SK-N-SH treated with all-trans-retinoic acid at 6 μM for 48 hours (cell line): Measurements from ENCODE around the gene DNMBP.
"Not testable (repeated sequence)": the region's sequence is repeated elsewhere in the genome, so short reads cannot be mapped to it uniquely, and the experiment has no call there.

Experiments used
- ATAC-seq: fragments of 200-7000 bp; cut with Tn5 transposase; 3 replicates; pipeline ENCODE4 v1.9.1; 2020; ENCODE audit warnings: mild to moderate bottlenecking, moderate library complexity
- ARNTL ChIP-seq: fragments of 450-650 bp; formaldehyde crosslinking; IDR thresholded peaks from 2 replicates; pipeline ENCODE4 v1.5.0; 2020; ENCODE audit warnings: low read depth, mild to moderate bottlenecking, moderate library complexity, borderline replicate concordance
- BACH2 ChIP-seq: fragments of 250-450 bp; sonication (Bioruptor Pico); IDR thresholded peaks from 2 replicates; pipeline ENCODE4 v1.9.0; 2021; ENCODE audit warnings: mild to moderate bottlenecking, borderline replicate concordance
- CREB5 ChIP-seq: fragments of 250-450 bp; sonication (Bioruptor Pico); IDR thresholded peaks from 2 replicates; pipeline ENCODE4 v1.5.1; 2020; ENCODE audit warnings: low read depth, mild to moderate bottlenecking, moderate library complexity
- CSDC2 ChIP-seq: fragments of 250-450 bp; sonication (Bioruptor Pico); IDR thresholded peaks from 2 replicates; pipeline ENCODE4 v1.5.0; 2020; ENCODE audit warnings: mild to moderate bottlenecking, moderate library complexity
- CSRNP3 ChIP-seq: fragments of 250-450 bp; sonication (Bioruptor Pico); IDR thresholded peaks from 2 replicates; pipeline ENCODE4 v1.5.1; 2021; ENCODE audit warnings: mild to moderate bottlenecking, moderate library complexity
- ESRRG ChIP-seq: fragments of 250-450 bp; sonication (Bioruptor Pico); IDR thresholded peaks from 2 replicates; pipeline ENCODE4 v1.6.1; 2021; ENCODE audit warnings: mild to moderate bottlenecking
- ISL1 ChIP-seq: fragments of 250-450 bp; sonication (Bioruptor Pico); IDR thresholded peaks from 2 replicates; pipeline ENCODE4 v2.1.2; 2022; ENCODE audit warnings: mild to moderate bottlenecking, moderate library complexity
- OSR1 ChIP-seq: fragments of 250-450 bp; sonication (Bioruptor Pico); IDR thresholded peaks from 2 replicates; pipeline ENCODE4 v1.8.0; 2022; ENCODE audit warnings: moderate library complexity, mild to moderate bottlenecking, inconsistent platforms
- POU6F1 ChIP-seq: fragments of 250-450 bp; sonication (Bioruptor Pico); IDR thresholded peaks from 2 replicates; pipeline ENCODE4 v1.8.0; 2021; ENCODE audit warnings: low read depth, mild to moderate bottlenecking, moderate library complexity, borderline replicate concordance
- PPARA ChIP-seq: fragments of 250-450 bp; sonication (Bioruptor Pico); IDR thresholded peaks from 2 replicates; pipeline ENCODE4 v1.5.0; 2020; ENCODE audit warnings: mild to moderate bottlenecking, borderline replicate concordance
- RARB ChIP-seq: fragments of 250-450 bp; sonication (Bioruptor Pico); IDR thresholded peaks from 2 replicates; pipeline ENCODE4 v1.8.0; 2021; ENCODE audit warnings: mild to moderate bottlenecking, moderate library complexity
- TCF4 ChIP-seq: fragments of 250-450 bp; sonication (Bioruptor Pico); IDR thresholded peaks from 2 replicates; pipeline ENCODE4 v1.8.0; 2021; ENCODE audit warnings: mild to moderate bottlenecking, moderate library complexity, borderline replicate concordance
- ZC3H10 ChIP-seq: fragments of 250-450 bp; sonication (Bioruptor Pico); IDR thresholded peaks from 2 replicates; pipeline ENCODE4 v1.5.1; 2021; ENCODE audit warnings: mild to moderate bottlenecking, moderate library complexity
- ZFP3 ChIP-seq: fragments of 250-450 bp; sonication (Bioruptor Pico); IDR thresholded peaks from 2 replicates; pipeline ENCODE4 v1.5.0; 2020; ENCODE audit warnings: mild to moderate bottlenecking, moderate library complexity
- ZFP30 ChIP-seq: fragments of 450-650 bp; formaldehyde crosslinking; IDR thresholded peaks from 2 replicates; pipeline ENCODE4 v1.5.0; 2022; ENCODE audit warnings: mild to moderate bottlenecking, moderate library complexity
- ZNF565 ChIP-seq: fragments of 450-650 bp; formaldehyde crosslinking; conservative IDR thresholded peaks from 2 replicates; pipeline ENCODE4 v1.5.0; 2020; ENCODE audit warnings: low read depth, mild to moderate bottlenecking, moderate library complexity
- ZNF70 ChIP-seq: fragments of 450-650 bp; formaldehyde crosslinking; IDR thresholded peaks from 2 replicates; pipeline ENCODE4 v1.5.0; 2020; ENCODE audit warnings: mild to moderate bottlenecking, moderate library complexity
- ZNF8 ChIP-seq: fragments of 450-650 bp; formaldehyde crosslinking; IDR thresholded peaks from 2 replicates; pipeline ENCODE4 v1.5.0; 2020; ENCODE audit warnings: mild to moderate bottlenecking, moderate library complexity
- TF ChIP-seq, protein P1 (sequence below): fragments of 250-450 bp; sonication (Bioruptor Pico); IDR thresholded peaks from 2 replicates; pipeline ENCODE4 v1.5.0; 2020; ENCODE audit warnings: mild to moderate bottlenecking, moderate library complexity

DNMBP gene

GRCh38 chr10:100014071-100014762 is 4.5 kb upstream of the DNMBP start:
- ATAC-seq = no peak
- TF ChIP-seq ZNF70 (CRISPR knock-in tag) (no peak), ZC3H10 (CRISPR knock-in tag) (no peak), CSDC2 (CRISPR knock-in tag) (no peak), PPARA (CRISPR knock-in tag) (no peak), ZNF8 (CRISPR knock-in tag) (no peak), CSRNP3 (no peak), CREB5 (no peak), OSR1 (CRISPR knock-in tag) (no peak), POU6F1 (CRISPR knock-in tag) (no peak), TCF4 (CRISPR knock-in tag) (no peak), ZFP30 (CRISPR knock-in tag) (no peak), ARNTL (no peak), ZNF565 (no peak), ISL1 (CRISPR knock-in tag) (no peak), RARB (CRISPR knock-in tag) (no peak)
- TF ChIP-seq, protein P1, sequence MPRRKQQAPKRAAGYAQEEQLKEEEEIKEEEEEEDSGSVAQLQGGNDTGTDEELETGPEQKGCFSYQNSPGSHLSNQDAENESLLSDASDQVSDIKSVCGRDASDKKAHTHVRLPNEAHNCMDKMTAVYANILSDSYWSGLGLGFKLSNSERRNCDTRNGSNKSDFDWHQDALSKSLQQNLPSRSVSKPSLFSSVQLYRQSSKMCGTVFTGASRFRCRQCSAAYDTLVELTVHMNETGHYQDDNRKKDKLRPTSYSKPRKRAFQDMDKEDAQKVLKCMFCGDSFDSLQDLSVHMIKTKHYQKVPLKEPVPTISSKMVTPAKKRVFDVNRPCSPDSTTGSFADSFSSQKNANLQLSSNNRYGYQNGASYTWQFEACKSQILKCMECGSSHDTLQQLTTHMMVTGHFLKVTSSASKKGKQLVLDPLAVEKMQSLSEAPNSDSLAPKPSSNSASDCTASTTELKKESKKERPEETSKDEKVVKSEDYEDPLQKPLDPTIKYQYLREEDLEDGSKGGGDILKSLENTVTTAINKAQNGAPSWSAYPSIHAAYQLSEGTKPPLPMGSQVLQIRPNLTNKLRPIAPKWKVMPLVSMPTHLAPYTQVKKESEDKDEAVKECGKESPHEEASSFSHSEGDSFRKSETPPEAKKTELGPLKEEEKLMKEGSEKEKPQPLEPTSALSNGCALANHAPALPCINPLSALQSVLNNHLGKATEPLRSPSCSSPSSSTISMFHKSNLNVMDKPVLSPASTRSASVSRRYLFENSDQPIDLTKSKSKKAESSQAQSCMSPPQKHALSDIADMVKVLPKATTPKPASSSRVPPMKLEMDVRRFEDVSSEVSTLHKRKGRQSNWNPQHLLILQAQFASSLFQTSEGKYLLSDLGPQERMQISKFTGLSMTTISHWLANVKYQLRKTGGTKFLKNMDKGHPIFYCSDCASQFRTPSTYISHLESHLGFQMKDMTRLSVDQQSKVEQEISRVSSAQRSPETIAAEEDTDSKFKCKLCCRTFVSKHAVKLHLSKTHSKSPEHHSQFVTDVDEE (CRISPR knock-in tag) = no peak

DNA sequence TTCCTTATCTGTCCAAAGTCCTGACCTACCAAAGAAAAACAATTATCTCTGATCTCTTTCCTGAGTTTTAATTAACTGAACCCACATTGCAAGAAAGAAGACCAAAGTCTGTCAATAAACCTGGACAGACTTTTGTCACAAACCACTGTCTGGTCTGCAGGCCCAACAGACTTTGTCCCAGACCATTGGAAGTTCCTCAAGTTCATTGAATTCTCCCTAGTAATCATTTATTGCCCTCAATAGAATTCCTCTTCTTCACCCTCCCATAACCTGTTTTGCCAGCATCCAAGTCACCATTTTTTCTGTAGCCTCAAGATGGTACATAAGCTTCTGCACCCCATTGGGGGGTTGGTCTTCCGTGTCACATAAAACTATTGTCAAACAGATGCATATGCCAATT is 3.9 kb upstream of the DNMBP start:
- no peak for ATAC-seq
- TF ChIP-seq ESRRG (CRISPR knock-in tag) (no peak), ISL1 (CRISPR knock-in tag) (no peak), BACH2 (no peak), ZNF565 (no peak), POU6F1 (CRISPR knock-in tag) (no peak), ZC3H10 (CRISPR knock-in tag) (no peak), CSRNP3 (no peak), ZNF70 (CRISPR knock-in tag) (no peak), ZFP30 (CRISPR knock-in tag) (no peak), ZFP3 (CRISPR knock-in tag) (no peak), TCF4 (CRISPR knock-in tag) (no peak)
- TF ChIP-seq, protein P1 (CRISPR knock-in tag) = no peak

GRCh38 chr10:100011906-100012305 is 2.2 kb upstream of the DNMBP start:
- ATAC-seq = not testable (repeated sequence)
